HG02610 (cell line): ENCODE results near the gene HBS1L.
A peak's percentile ranks its signal among the peaks of the same experiment; 100 is the strongest.

Source experiments
- ATAC-seq: cut with Tn5 transposase; IDR thresholded peaks from one replicate; pipeline ENCODE4 v1.9.1; 2021; ENCODE audit warnings: mild to moderate bottlenecking, moderate library complexity; ENCODE audit not compliant: unreplicated experiment

The HBS1L gene

GRCh38 chr6:134956032-134956431, 98.6 kb downstream of the HBS1L start:
- no peak for ATAC-seq

GRCh38 chr6:134954272-134955000, 100.2 kb downstream of the HBS1L start:
- ATAC-seq, result no peak

DNA sequence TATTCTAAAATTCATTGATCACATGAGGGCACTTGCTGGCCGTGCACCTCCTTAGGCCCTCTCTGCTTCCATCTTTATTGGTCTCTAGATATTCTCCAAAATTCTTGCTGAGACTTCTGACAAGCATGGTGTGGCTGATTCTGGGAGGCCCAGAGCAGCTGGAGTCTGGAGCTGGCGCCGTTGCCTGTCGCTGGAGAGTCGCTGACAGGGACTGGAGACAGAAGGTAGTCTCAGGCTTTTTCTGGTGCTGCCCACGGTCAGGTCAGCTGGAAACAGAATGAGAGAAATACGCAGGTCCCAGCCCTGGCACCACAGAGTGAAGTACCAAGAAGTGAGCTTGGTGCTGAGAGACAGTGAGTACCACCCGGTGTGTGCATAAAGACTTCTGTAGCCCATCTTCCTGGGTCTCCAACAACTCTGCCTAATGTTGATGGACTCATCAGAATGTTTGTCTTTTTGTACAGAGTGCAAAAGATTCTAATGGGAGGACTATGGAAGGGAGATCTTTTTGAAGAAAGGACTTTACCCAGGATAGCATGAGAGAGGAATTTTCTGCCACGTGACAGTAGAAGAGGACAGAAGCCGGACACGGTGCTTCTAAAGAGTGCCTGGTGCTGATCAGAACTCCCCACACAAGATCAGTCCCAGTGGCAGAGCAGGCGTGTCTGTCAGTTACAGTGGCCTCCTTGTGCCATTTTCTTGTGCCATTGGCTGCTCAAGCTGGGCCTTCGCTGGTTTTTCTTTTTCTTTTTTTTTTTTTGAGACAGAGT, 102.9 kb downstream of the HBS1L start:
- no peak for ATAC-seq

GRCh38 chr6:134950482-134950881, 104.1 kb downstream of the HBS1L start:
- ATAC-seq, result no peak

DNA sequence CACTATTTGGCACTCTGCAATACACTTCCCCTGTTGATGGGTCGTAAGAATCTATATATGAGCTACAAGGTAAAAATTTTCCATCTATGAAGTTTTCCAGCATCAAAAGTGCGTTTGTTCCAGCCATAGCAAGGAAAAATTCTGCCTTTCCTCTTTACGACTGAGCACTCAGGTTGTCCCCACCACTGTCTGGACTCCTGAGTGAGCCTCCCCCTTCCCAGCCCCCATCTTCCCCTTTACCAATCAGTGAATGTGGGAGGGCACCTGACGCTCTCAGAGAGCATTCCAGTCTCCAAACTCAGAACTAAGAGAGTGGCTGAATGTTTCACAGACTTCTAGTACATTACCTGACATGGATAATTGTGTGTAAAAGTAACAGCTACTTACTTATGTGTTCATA, 104.7 kb downstream of the HBS1L start, which contains the start of gene ALDH8A1:
Gene ALDH8A1, minus strand, starts transcription at position 175 of the 400 bp plus-strand sequence. Its CDS starts 48 bp downstream, at position 127.
- no peak for ATAC-seq

- ATAC-seq, result no peak
Observed at GRCh38 chr6:134948691-134949090, 105.9 kb downstream of the HBS1L start.

- ATAC-seq, result no peak
Observed at GRCh38 chr6:134948142-134948541, 106.5 kb downstream of the HBS1L start.

DNA sequence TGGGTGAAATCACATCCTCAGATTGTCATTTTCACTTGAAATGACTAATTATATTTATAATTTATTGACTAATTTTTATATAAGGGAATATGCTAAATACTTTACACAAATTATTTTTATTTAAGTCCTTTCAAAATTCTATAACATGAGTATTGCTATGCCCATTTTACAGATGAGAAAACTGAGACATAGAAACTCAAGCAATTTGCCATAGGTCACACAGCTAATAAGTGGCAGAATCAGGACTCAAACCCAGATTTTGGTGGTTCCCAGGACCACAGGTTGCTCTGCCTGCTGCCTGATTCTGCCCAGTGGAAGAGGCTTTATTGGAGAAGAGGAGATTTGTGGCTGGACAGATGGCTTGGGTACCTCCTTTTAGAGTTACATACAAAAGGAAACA, 109.6 kb downstream of the HBS1L start:
- no peak for ATAC-seq

- no peak for ATAC-seq
Observed at GRCh38 chr6:134943522-134944111, 111.0 kb downstream of the HBS1L start.

- peak; percentile 67 for ATAC-seq
Observed at GRCh38 chr6:134938896-134939295, 115.7 kb downstream of the HBS1L start.

- ATAC-seq, result no peak
Observed at GRCh38 chr6:134937426-134937825, 117.2 kb downstream of the HBS1L start.

DNA sequence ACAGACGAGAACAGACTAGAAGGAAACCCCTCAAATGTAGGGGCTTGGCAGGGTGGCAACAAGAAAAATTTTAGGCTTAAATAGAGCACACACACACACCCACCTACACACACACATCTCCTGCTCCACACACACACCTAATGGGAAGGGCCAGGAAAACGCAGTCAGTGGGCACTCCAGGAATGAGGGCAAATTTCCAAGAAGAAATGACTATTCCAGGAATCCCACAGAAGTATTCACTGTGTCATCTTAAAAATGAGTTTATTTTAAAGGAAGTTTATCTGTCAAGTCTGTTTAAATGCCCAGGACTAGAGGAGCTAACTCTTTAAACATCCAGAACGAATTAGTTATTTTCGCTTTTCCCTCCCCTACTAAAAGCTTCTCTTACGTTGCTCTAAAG, 117.7 kb downstream of the HBS1L start:
- no peak for ATAC-seq

DNA sequence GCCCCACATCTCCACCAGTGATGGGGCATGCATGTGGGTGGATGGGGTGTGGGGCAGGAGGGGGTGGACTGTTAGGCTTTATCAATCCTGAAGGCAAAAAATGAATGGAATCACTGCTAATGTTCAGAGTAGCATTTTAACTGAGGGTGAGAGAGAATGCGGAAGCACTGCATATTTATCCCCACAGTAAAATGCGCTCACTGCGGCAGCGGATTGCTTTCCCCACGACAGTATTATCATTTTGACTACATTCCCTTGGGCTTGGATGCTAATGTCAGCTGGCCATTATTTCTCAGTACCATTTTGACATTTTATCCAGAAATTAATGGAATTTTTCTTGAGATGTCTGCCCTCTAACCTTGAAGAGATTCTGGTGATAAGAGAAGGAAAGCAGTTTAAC, 118.1 kb downstream of the HBS1L start:
- no peak for ATAC-seq

GRCh38 chr6:134934793-134935485, 119.7 kb downstream of the HBS1L start:
- no peak for ATAC-seq

DNA sequence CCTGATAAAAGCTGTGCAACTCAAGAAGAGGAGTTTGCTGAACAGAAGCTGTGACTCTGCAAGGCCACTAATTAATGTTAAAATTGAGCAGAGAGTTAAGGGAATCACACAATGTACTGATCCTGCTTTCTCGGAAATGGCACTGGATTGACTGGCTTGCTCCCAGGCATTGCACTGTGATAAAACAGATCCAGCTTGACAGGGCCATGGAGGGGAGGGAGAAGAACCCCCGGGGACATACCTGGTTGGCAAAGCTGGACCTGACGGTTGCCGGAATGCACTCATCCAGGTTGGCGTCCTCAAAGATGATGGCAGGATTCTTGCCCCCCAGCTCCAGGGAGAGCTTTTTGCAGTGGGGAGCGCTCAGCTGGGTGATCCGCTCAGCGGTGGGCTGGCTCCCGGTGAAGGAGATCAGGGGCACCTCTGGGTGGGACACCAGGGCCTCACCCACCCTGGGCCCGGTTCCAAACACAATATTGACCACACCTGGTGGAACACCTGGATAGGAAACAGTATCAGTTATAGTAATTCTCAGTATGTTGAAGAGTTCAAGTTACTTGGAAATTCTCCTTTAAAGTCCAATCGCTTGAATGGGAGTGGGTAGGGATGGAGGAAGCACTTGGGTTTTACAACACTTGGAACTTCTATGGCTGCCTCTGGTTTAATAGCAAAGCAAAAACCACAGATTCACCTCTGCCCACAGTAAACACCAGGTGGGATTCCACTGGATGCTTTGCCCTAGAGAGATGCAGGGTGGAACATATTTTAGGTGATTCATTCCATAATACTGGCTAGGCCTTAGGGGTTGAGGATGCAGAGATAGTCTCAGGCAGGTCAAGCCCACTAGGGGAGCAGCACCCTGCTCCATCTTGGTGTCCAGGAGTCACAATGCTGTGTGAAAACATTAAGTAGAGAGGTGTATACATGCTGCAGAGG, 121.8 kb downstream of the HBS1L start:
- ATAC-seq, result no peak

GRCh38 chr6:134932098-134932497, 122.5 kb downstream of the HBS1L start:
- ATAC-seq, result no peak

- ATAC-seq, result no peak
Observed at GRCh38 chr6:134930463-134930862, 124.2 kb downstream of the HBS1L start.

- ATAC-seq, result no peak
Observed at GRCh38 chr6:134928151-134928900, 126.3 kb downstream of the HBS1L start.

- no peak for ATAC-seq
Observed at GRCh38 chr6:134925800-134926199, 128.8 kb downstream of the HBS1L start.
